Erythroblast (primary cell): ENCODE data around the gene CTIF.

Source experiments
- GATA1 ChIP-seq: IDR thresholded peaks from 2 replicates; pipeline ENCODE4 v1.6.1; 2011; ENCODE audit warnings: low read depth, mild to moderate bottlenecking, control low read depth, low read length, moderate library complexity
- POLR2A ChIP-seq: IDR thresholded peaks from 2 replicates; pipeline ENCODE4 v1.6.1; 2011; ENCODE audit warnings: mild to moderate bottlenecking, low read length

DNA sequence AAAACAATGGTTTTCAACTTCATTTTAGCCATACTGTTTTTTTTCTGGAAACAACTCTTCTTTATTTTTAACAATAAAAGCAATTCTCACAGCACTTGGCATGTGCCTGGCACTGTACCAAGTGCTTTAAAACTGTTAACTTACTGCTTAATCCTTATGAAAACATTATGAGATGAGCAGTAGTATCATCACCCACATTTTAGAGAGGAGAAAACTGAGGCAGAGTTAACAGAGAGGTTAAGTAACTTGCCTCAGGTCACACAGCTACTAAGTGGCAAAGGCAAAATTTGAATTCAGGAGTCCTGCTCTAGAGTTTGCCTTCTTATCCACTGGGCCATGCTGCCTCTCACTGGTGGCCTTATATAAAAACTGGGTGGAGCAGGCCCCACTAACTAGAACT is 23.2 kb downstream of the CTIF start:
- TF ChIP-seq POLR2A (no peak), GATA1 (no peak)
